ENCODE data around the gene DEUP1.

DNA sequence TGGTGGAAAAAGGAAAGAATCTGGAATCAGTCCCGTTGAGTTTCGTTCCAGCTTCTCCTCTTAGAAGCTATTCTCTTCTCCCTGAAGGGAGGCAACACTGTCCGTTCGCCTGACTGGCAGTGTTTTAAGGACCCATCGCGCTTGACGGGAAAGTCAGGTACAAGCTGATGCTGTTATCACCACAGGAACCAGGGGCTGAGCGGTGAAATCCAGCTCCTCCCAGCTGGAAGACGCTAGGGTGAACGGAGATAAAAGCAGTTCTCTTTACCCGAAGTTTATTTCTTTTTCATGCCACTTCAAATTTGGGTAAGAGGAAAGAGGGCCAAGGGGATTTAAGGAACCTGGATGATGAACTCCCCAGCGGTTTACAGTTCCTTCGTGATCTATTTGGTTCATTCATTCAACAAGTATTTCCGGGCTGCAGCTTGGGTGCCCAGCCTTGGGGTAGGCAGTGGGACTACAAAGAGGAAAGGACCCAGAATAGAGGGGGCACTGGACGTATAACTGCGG is 551 bp upstream of the DEUP1 start:
- TF ChIP-seq, protein P1, sequence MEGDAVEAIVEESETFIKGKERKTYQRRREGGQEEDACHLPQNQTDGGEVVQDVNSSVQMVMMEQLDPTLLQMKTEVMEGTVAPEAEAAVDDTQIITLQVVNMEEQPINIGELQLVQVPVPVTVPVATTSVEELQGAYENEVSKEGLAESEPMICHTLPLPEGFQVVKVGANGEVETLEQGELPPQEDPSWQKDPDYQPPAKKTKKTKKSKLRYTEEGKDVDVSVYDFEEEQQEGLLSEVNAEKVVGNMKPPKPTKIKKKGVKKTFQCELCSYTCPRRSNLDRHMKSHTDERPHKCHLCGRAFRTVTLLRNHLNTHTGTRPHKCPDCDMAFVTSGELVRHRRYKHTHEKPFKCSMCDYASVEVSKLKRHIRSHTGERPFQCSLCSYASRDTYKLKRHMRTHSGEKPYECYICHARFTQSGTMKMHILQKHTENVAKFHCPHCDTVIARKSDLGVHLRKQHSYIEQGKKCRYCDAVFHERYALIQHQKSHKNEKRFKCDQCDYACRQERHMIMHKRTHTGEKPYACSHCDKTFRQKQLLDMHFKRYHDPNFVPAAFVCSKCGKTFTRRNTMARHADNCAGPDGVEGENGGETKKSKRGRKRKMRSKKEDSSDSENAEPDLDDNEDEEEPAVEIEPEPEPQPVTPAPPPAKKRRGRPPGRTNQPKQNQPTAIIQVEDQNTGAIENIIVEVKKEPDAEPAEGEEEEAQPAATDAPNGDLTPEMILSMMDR (IDR thresholded peaks at IDR 0.05) = no peak
- no peak for TF ChIP-seq POLR2A (IDR thresholded peaks at IDR 0.05)
- TF ChIP-seq POLR2AphosphoS5 (IDR thresholded peaks at IDR 0.05) = no peak

All from breast epithelium (tissue), 3 donors.